A549 (cell line): ENCODE data around the gene RBKS.

ENCODE experiments used
- CEBPB ChIP-seq, 2 experiments: fragments of >200 bp in 1 of 2; sonication (Bioruptor Twin) in 1 of 2; formaldehyde crosslinking in 1 of 2; IDR thresholded peaks; 2 replicates each; pipeline ENCODE4 v1.6.1; 2012 to 2016
- CTCF ChIP-seq: fragments of >200 bp; sonication (Bioruptor Twin); formaldehyde crosslinking; IDR thresholded peaks from 3 replicates; pipeline ENCODE4 v1.5.1; 2016
- EP300 ChIP-seq, 2 experiments: fragments of >200 bp; sonication (Bioruptor Twin); formaldehyde crosslinking; IDR thresholded peaks; 2 replicates in 1 of 2; 3 replicates in 1 of 2; pipeline ENCODE4 v1.6.1; 2016 to 2017
- GATA3 ChIP-seq: IDR thresholded peaks from 2 replicates; pipeline ENCODE4 v1.6.1; 2012; ENCODE audit warnings: borderline replicate concordance
- HDAC2 ChIP-seq: fragments of 200-600 bp; sonication (generic); IDR thresholded peaks from 2 replicates; pipeline ENCODE4 v1.6.1; 2016
- JUNB ChIP-seq: fragments of >200 bp; sonication (Bioruptor Twin); formaldehyde crosslinking; IDR thresholded peaks from 2 replicates; pipeline ENCODE4 v1.6.1; 2016
- PBX3 ChIP-seq: IDR thresholded peaks from 2 replicates; pipeline ENCODE4 v1.6.1; 2012
- POLR2A ChIP-seq: IDR thresholded peaks from 2 replicates; pipeline ENCODE4 v1.6.1; 2012; ENCODE audit warnings: mild to moderate bottlenecking, low read length
- REST ChIP-seq: fragments of 200-600 bp; sonication (generic); IDR thresholded peaks from 2 replicates; pipeline ENCODE4 v1.6.1; 2016; ENCODE audit warnings: antibody characterized with exemption, mild to moderate bottlenecking, moderate library complexity
- SMC3 ChIP-seq: fragments of >200 bp; sonication (Bioruptor Twin); formaldehyde crosslinking; IDR thresholded peaks from 3 replicates; pipeline ENCODE4 v1.6.1; 2018; ENCODE audit warnings: inconsistent platforms
- TP53 ChIP-seq: fragments of 250-450 bp; sonication (Bioruptor Pico); IDR thresholded peaks from 2 replicates; pipeline ENCODE4 v1.5.0; 2021; ENCODE audit warnings: mild to moderate bottlenecking, moderate library complexity

GRCh38 chr2:27803046-27803445 lies 87.1 kb downstream of the RBKS start:
- TF ChIP-seq EP300 (IDR thresholded peaks at IDR 0.05) (no peak), CTCF (no peak), POLR2A (no peak), JUNB (no peak), CEBPB (IDR thresholded peaks at IDR 0.05) (no peak), SMC3 (no peak), PBX3 (no peak), TP53 (no peak), REST (no peak), GATA3 (no peak), HDAC2 (no peak)
